H1 (cell line): ENCODE data around the gene CHST10. TPM values are rescaled to one million over a fixed set of nuclear protein-coding genes. Genes with fewer than 3 reads are reported as not detected.

Source experiments
- CTCF ChIA-PET: fragments of 300-600 bp; sonication (Branson Sonifier 250); formaldehyde crosslinking; loops from one replicate; lab custom pipeline; 2021; ENCODE audit not compliant: partially characterized antibody; lab: Charles Lee
- POLR2A ChIA-PET: fragments of 300-600 bp; sonication (Branson Sonifier 250); formaldehyde crosslinking; loops from one replicate; lab custom pipeline; 2021; ENCODE audit warnings: inconsistent platforms; ENCODE audit not compliant: partially characterized antibody; lab: Charles Lee
- DNase-seq, 2 experiments: peaks; one replicate each; pipeline versions ENCODE4 v3.0.0 to v3.0.0-alpha.2; 2010 to 2022; ENCODE audit warnings: low spot score in 2 of 2, low read depth in 1 of 2, mixed read lengths in 1 of 2
- FAIRE-seq: peaks from 2 replicates; lab custom pipeline; 2011; peaks lifted over from hg19 to GRCh38; lab: Jason Lieb, UNC
- H2AFZ ChIP-seq: 2 replicates; pipeline ENCODE4 v1.8.1; 2012; ENCODE audit warnings: low read length, inconsistent platforms
- H2AK5ac ChIP-seq: 2 replicates; pipeline ENCODE4 v1.6.1; 2013; ENCODE audit warnings: low read depth, low read length
- H2BK120ac ChIP-seq: replicated peaks from 2 replicates; pipeline ENCODE3; 2013; ENCODE audit warnings: low read depth, low read length, inconsistent platforms
- H2BK12ac ChIP-seq: 2 replicates; pipeline ENCODE4 v1.6.1; 2013; ENCODE audit warnings: low read depth, low read length
- H2BK15ac ChIP-seq: 2 replicates; pipeline ENCODE4 v1.6.1; 2013; ENCODE audit warnings: low read length
- H2BK20ac ChIP-seq: 2 replicates; pipeline ENCODE4 v1.6.1; 2013; ENCODE audit warnings: low read length
- H2BK5ac ChIP-seq: 2 replicates; pipeline ENCODE4 v1.6.1; 2013; ENCODE audit warnings: low read depth, low read length
- H3K14ac ChIP-seq: 2 replicates; pipeline ENCODE4 v1.6.1; 2013; ENCODE audit warnings: inconsistent platforms; ENCODE audit not compliant: insufficient read length
- H3K18ac ChIP-seq: 2 replicates; pipeline ENCODE4 v1.6.1; 2013; ENCODE audit warnings: low read length; ENCODE audit errors: extremely low read depth
- H3K23ac ChIP-seq: 2 replicates; pipeline ENCODE4 v1.6.1; 2013; ENCODE audit warnings: inconsistent platforms; ENCODE audit not compliant: insufficient read length
- H3K23me2 ChIP-seq: 2 replicates; pipeline ENCODE4 v1.6.1; 2013; ENCODE audit warnings: low read depth, low read length
- H3K27ac ChIP-seq: 2 replicates; pipeline ENCODE4 v1.6.1; 2011; ENCODE audit warnings: low read depth, low read length, inconsistent platforms
- H3K27me3 ChIP-seq, 4 experiments: replicated peaks in 1 of 4; 1 replicate in 1 of 4; 2 replicates in 3 of 4; pipeline versions ENCODE4 v1.6.1 to v1.8.1; 2011 to 2013; ENCODE audit warnings: low read length in 3 of 4, mild to moderate bottlenecking in 3 of 4, inconsistent platforms in 2 of 4, mixed read lengths in 2 of 4, moderate library complexity in 1 of 4; ENCODE audit not compliant: control insufficient read depth in 3 of 4, insufficient read depth in 3 of 4; ENCODE audit errors: extremely low read depth in 1 of 4
- H3K36me3 ChIP-seq, 4 experiments: 2 replicates each; pipeline versions ENCODE4 v1.6.1 to v1.8.1; 2011 to 2013; ENCODE audit warnings: mild to moderate bottlenecking in 4 of 4, low read length in 3 of 4, moderate library complexity in 2 of 4, control low read depth in 1 of 4, inconsistent platforms in 1 of 4; ENCODE audit not compliant: insufficient read depth in 4 of 4, control insufficient read depth in 2 of 4
- H3K4ac ChIP-seq: replicated peaks from 2 replicates; pipeline ENCODE3; 2013; ENCODE audit warnings: low read length, low read depth, mixed read lengths, inconsistent platforms; ENCODE audit not compliant: insufficient read length
- H3K4me1 ChIP-seq, 4 experiments: replicated peaks in 1 of 4; 1 replicate in 1 of 4; 2 replicates in 3 of 4; pipeline versions ENCODE4 v1.6.1 to v1.8.1; 2011 to 2013; ENCODE audit warnings: low read length in 3 of 4, inconsistent platforms in 2 of 4, mixed read lengths in 1 of 4; ENCODE audit not compliant: insufficient read depth in 4 of 4, control insufficient read depth in 3 of 4
- H3K4me2 ChIP-seq, 2 experiments: 2 replicates each; pipeline versions ENCODE4 v1.6.1 to v1.8.1; 2011 to 2013; ENCODE audit warnings: low read depth in 2 of 2, low read length in 2 of 2, control low read depth in 1 of 2, inconsistent platforms in 1 of 2, mild to moderate bottlenecking in 1 of 2; ENCODE audit not compliant: insufficient read depth in 1 of 2
- H3K4me3 ChIP-seq, 4 experiments: fragments of 200-600, 300-600 bp in 1 of 4; sonication (generic), shearing (Covaris generic), sonication (Bioruptor Twin) in 1 of 4; 2 replicates each; pipeline versions ENCODE4 v1.5.1 to v1.8.1; 2011 to 2016; ENCODE audit warnings: low read length in 4 of 4, low read depth in 3 of 4, control low read depth in 2 of 4, inconsistent platforms in 2 of 4, mild to moderate bottlenecking in 2 of 4, mixed read lengths in 1 of 4, moderate library complexity in 1 of 4; ENCODE audit not compliant: insufficient read depth in 2 of 4; ENCODE audit errors: extremely low read depth in 1 of 4
- H3K56ac ChIP-seq: replicated peaks from 2 replicates; pipeline ENCODE3; 2013; ENCODE audit warnings: low read depth, mild to moderate bottlenecking, mixed read lengths, low read length, inconsistent platforms; ENCODE audit not compliant: insufficient read length
- H3K79me1 ChIP-seq: 2 replicates; pipeline ENCODE4 v1.6.1; 2013; ENCODE audit warnings: low read depth, low read length, control low read depth
- H3K79me2 ChIP-seq, 2 experiments: 2 replicates each; pipeline versions ENCODE4 v1.6.1 to v1.8.1; 2012 to 2013; ENCODE audit warnings: low read length in 2 of 2, mild to moderate bottlenecking in 2 of 2, inconsistent platforms in 1 of 2; ENCODE audit not compliant: insufficient read depth in 2 of 2, control insufficient read depth in 1 of 2
- H3K9ac ChIP-seq, 4 experiments: replicated peaks in 1 of 4; 1 replicate in 1 of 4; 2 replicates in 3 of 4; pipeline versions ENCODE4 v1.6.1 to v1.8.1; 2011 to 2013; ENCODE audit warnings: low read depth in 3 of 4, low read length in 3 of 4, control low read depth in 2 of 4, mild to moderate bottlenecking in 2 of 4, moderate library complexity in 2 of 4, inconsistent platforms in 1 of 4; ENCODE audit errors: extremely low read depth in 1 of 4
- H3K9me3 ChIP-seq, 2 experiments: 2 replicates each; pipeline versions ENCODE4 v1.6.1 to v1.8.1; 2012 to 2013; ENCODE audit warnings: mild to moderate bottlenecking in 2 of 2, moderate library complexity in 2 of 2, control low read depth in 1 of 2, inconsistent platforms in 1 of 2, low read depth in 1 of 2, low read length in 1 of 2, mixed read lengths in 1 of 2; ENCODE audit not compliant: insufficient read depth in 2 of 2
- H4K20me1 ChIP-seq, 2 experiments: replicated peaks in 1 of 2; 2 replicates each; pipeline versions ENCODE3 to v1.8.1; 2011 to 2013; ENCODE audit warnings: inconsistent platforms in 2 of 2, low read length in 2 of 2, mild to moderate bottlenecking in 1 of 2; ENCODE audit not compliant: insufficient read depth in 2 of 2, control insufficient read depth in 1 of 2
- H4K5ac ChIP-seq: 2 replicates; pipeline ENCODE4 v1.6.1; 2013; ENCODE audit warnings: low read length, low read depth, mixed read lengths, inconsistent platforms; ENCODE audit not compliant: insufficient read length
- H4K8ac ChIP-seq: 2 replicates; pipeline ENCODE4 v1.8.0; 2013; ENCODE audit warnings: mild to moderate bottlenecking, moderate library complexity, low read length, inconsistent platforms; ENCODE audit not compliant: insufficient read depth; ENCODE audit errors: extremely low read depth
- H4K91ac ChIP-seq: replicated peaks from 2 replicates; pipeline ENCODE3; 2013; ENCODE audit warnings: low read length, mixed read lengths, inconsistent platforms; ENCODE audit not compliant: insufficient read length
- BCL11A ChIP-seq, 2 experiments: IDR thresholded peaks; one replicate each; pipeline ENCODE4 v1.6.1; 2011; ENCODE audit warnings: low read depth in 2 of 2, low read length in 2 of 2, mild to moderate bottlenecking in 2 of 2
- CHD1 ChIP-seq: IDR thresholded peaks from 2 replicates; pipeline ENCODE4 v1.6.1; 2012; ENCODE audit warnings: low read depth, low read length, improper control_type of control experiment
- GABPA ChIP-seq: IDR thresholded peaks from 2 replicates; pipeline ENCODE4 v1.6.1; 2011; ENCODE audit warnings: mild to moderate bottlenecking, low read length, moderate library complexity, borderline replicate concordance; ENCODE audit not compliant: insufficient read depth
- RNF2 ChIP-seq: fragments of 200-900, 300-1000 bp; sonication (generic); IDR thresholded peaks from 2 replicates; pipeline ENCODE4 v1.7.1; 2016; ENCODE audit warnings: borderline replicate concordance, low read depth, mild to moderate bottlenecking, antibody characterized with exemption, low read length; ENCODE audit not compliant: poor library complexity, severe bottlenecking; ENCODE audit errors: missing control alignments
- SAP30 ChIP-seq: fragments of 300-600 bp; sonication (generic); IDR thresholded peaks from 2 replicates; pipeline ENCODE4 v1.7.1; 2012; ENCODE audit warnings: low read length, moderate library complexity, mild to moderate bottlenecking, inconsistent platforms; ENCODE audit not compliant: insufficient read depth, insufficient replicate concordance
- USF2 ChIP-seq: IDR thresholded peaks from 2 replicates; pipeline ENCODE4 v1.6.1; 2011; ENCODE audit warnings: low read length, improper control_type of control experiment
- WGBS, 2 experiments: shearing (Covaris generic) in 1 of 2; methylation state at CpG; one replicate each; pipeline versions ENCODE4 v1.1.6 to v1.1.7; 2013 to 2015; ENCODE audit warnings: low lambda C conversion rate in 2 of 2, mixed read lengths in 2 of 2, inconsistent platforms in 1 of 2, low coverage in 1 of 2, missing lambda C conversion rate in 1 of 2; ENCODE audit not compliant: insufficient replicate concordance in 2 of 2, insufficient coverage in 1 of 2, insufficient read length in 1 of 2; ENCODE audit errors: extremely low coverage in 1 of 2, missing lambda C conversion rate in 1 of 2; 5-methylcytosine and 5-hydroxymethylcytosine counted together
- polyA plus RNA-seq, 7 experiments: library from polyadenylated mRNA; depleted of rRNA in 3 of 7; stranded (reverse) in 5 of 7; unstranded in 2 of 7; fragments of >200 nt in 5 of 7; fragments of 200-250 nt in 2 of 7; gene quantifications; 1 replicate in 5 of 7; 2 replicates in 1 of 7; 4 replicates in 1 of 7; pipeline versions ENCODE4 v1.2.1 to v1.2.3, GENCODE V29; 2011 to 2013; ENCODE audit warnings: missing spikeins in 2 of 7, mixed read lengths in 2 of 7
- total RNA-seq: library from RNA; stranded (reverse); fragmentation: NEBNext Ultra II Directional; extraction: Animal tissue kit (Norgen Biotek cat#: 25700); gene quantifications from 2 replicates; pipeline ENCODE4 v1.2.1, GENCODE V29; 2021

The CHST10 gene
- total and polyA plus RNA-seq, 2 of the 8 experiments (the other 6 are each of a cell fraction or from before 2014, with no cell fraction given), result 27.3 to 29.1 TPM

- CTCF ChIA-PET, result interaction anchor here (1.1 to 3.0 kb wide), 2 partner anchors 10 to 188 kb away, joined by 4 to 7 read pairs; no protein-coding TSS in a partner anchor
- POLR2A ChIA-PET, result no interaction called here
- Histone ChIP-seq H3K79me1 (no peaks in the 10 kb centered on the region), H3K79me2 (no peaks in the 10 kb centered on the region), H3K9ac (no peak overlapping the region), H3K27me3 (no peaks in the 10 kb centered on the region), H3K9me3 (peaks cover 13 to 23% of the 10 kb centered on the region in 2 experiments; a peak in 3 of 4 replicates), H2BK20ac (no peak overlapping the region), H3K18ac (no peak overlapping the region), H2AFZ (no peak overlapping the region), H2BK120ac (no peak overlapping the region), H2AK5ac (no peak overlapping the region), H2BK5ac (no peak overlapping the region), H3K4me2 (no peak overlapping the region), H4K8ac (no peak overlapping the region; the same call in 1 of the 2 replicates), H3K27ac (no peak overlapping the region), H3K56ac (no peak overlapping the region), H4K20me1 (no peaks in the 10 kb centered on the region), H3K23ac (no peak overlapping the region), H3K14ac (no peak overlapping the region), H3K36me3 (no peaks in the 10 kb centered on the region), H3K4me1 (no peaks in the 10 kb centered on the region), H4K5ac (no peak overlapping the region), H3K4ac (no peak overlapping the region), H4K91ac (no peak overlapping the region), H2BK12ac (no peak overlapping the region), H3K23me2 (no peaks in the 10 kb centered on the region), H3K4me3 (no peak overlapping the region), H2BK15ac (no peak overlapping the region)
- 92% methylated on average over 4 of the region's 5 CpGs; no CpG with 5 or more reads in 1 of the 2 experiments for WGBS, 2 experiments
- no peak for DNase-seq
- no peak for FAIRE-seq
- TF ChIP-seq GABPA (no peak), SAP30 (no peak), BCL11A (IDR thresholded peaks at IDR 0.05; ENCODE audit: low read depth in 2 of 2, low read length in 2 of 2) (no peak), RNF2 (no peak), USF2 (no peak), CHD1 (no peak)
These were observed 33.6 kb upstream of the CHST10 start for GRCh38 chr2:100451092-100451491.
